Stimulated activated CD4-positive, alpha-beta T cell treated with anti-CD3 and anti-CD28 coated beads, Interleukin-2, amount 100 ng/mL, for 4 hours (primary cell): Measurements from ENCODE around the gene TMA7.
"Not testable (repeated sequence)": the region's sequence is repeated elsewhere in the genome, so short reads cannot be mapped to it uniquely, and the experiment has no call there.

Source experiments
- DNase-seq: peaks from one replicate; pipeline ENCODE4 v3.0.0-alpha.2; 2020; ENCODE audit warnings: low read depth

Gene TMA7

GRCh38 chr3:48439820-48440589, at the start of gene TMA7, which contains the start of gene CCDC51:
Gene TMA7 (plus strand): TSS chr3:48440257. CDS start chr3:48440297, 40 bp downstream.
Gene CCDC51 (minus strand): TSS chr3:48440119. CDS start chr3:48435128, 4,991 bp downstream.
- DNase-seq = peak; percentile 97

- no peak for DNase-seq
These were observed 45.7 kb upstream of the TMA7 start for GRCh38 chr3:48394391-48394790.

GRCh38 chr3:48395714-48396113, 44.3 kb upstream of the TMA7 start:
- no peak for DNase-seq

GRCh38 chr3:48397767-48398681, 42.0 kb upstream of the TMA7 start:
- DNase-seq = no peak

GRCh38 chr3:48398701-48399386, 41.2 kb upstream of the TMA7 start:
- DNase-seq = no peak

- no peak for DNase-seq
These were observed 40.5 kb upstream of the TMA7 start for GRCh38 chr3:48399387-48400172.

- peak; percentile 61 for DNase-seq
These were observed 39.1 kb upstream of the TMA7 start for GRCh38 chr3:48400824-48401433.

- DNase-seq = not testable (repeated sequence)
These were observed 38.6 kb upstream of the TMA7 start for GRCh38 chr3:48401434-48401901.

- DNase-seq = no peak
These were observed 37.8 kb upstream of the TMA7 start for GRCh38 chr3:48402281-48402732.

- no peak for DNase-seq
These were observed 37.1 kb upstream of the TMA7 start for GRCh38 chr3:48402907-48403306.

GRCh38 chr3:48403533-48404439, 36.3 kb upstream of the TMA7 start:
- no peak for DNase-seq

- DNase-seq = no peak
These were observed 35.4 kb upstream of the TMA7 start for GRCh38 chr3:48404440-48405342.

- no peak for DNase-seq
These were observed 34.6 kb upstream of the TMA7 start for GRCh38 chr3:48405343-48405881.

- DNase-seq = no peak
These were observed 34.1 kb upstream of the TMA7 start for GRCh38 chr3:48405971-48406370.

GRCh38 chr3:48406443-48407431, 33.3 kb upstream of the TMA7 start:
- no peak for DNase-seq

GRCh38 chr3:48407542-48408099, 32.4 kb upstream of the TMA7 start:
- DNase-seq = no peak

- no peak for DNase-seq
These were observed 31.2 kb upstream of the TMA7 start for GRCh38 chr3:48408823-48409281.
